VCaP (cell line): ENCODE measurements around the gene EPHA1.

ENCODE experiments used
- H3K27ac ChIP-seq: fragments of 450-650 bp; 2 replicates; pipeline ENCODE4 v1.5.1; 2017
- TF ChIP-seq, protein P1 (sequence below): fragments of 450-650 bp; conservative IDR thresholded peaks from 2 replicates; pipeline ENCODE4 v1.5.1; 2017; ENCODE audit warnings: mild to moderate bottlenecking, moderate library complexity

Gene EPHA1

DNA sequence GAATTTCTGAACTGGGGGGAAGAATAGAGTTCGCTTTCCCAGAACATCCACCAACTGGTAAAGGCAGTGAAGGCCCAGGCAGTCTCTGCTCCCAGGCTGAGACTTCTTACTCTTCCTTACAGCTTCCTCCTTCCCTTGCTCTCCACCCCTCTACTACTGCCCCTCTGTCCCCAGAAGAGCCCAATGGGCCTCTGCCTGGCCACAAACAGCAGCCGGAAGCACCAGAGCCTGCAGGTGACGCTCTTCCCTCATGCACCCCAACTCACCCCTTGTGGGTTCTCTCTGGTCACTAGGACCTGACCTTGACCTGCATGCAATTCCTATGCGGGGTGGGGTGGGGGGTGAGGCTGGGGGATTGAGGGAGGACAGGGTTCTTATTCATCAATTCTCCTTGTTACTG, 62.6 kb downstream of the EPHA1 start:
- H3K27ac ChIP-seq, result no peak overlapping the region
- TF ChIP-seq, protein P1, sequence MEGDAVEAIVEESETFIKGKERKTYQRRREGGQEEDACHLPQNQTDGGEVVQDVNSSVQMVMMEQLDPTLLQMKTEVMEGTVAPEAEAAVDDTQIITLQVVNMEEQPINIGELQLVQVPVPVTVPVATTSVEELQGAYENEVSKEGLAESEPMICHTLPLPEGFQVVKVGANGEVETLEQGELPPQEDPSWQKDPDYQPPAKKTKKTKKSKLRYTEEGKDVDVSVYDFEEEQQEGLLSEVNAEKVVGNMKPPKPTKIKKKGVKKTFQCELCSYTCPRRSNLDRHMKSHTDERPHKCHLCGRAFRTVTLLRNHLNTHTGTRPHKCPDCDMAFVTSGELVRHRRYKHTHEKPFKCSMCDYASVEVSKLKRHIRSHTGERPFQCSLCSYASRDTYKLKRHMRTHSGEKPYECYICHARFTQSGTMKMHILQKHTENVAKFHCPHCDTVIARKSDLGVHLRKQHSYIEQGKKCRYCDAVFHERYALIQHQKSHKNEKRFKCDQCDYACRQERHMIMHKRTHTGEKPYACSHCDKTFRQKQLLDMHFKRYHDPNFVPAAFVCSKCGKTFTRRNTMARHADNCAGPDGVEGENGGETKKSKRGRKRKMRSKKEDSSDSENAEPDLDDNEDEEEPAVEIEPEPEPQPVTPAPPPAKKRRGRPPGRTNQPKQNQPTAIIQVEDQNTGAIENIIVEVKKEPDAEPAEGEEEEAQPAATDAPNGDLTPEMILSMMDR, result no peak

DNA sequence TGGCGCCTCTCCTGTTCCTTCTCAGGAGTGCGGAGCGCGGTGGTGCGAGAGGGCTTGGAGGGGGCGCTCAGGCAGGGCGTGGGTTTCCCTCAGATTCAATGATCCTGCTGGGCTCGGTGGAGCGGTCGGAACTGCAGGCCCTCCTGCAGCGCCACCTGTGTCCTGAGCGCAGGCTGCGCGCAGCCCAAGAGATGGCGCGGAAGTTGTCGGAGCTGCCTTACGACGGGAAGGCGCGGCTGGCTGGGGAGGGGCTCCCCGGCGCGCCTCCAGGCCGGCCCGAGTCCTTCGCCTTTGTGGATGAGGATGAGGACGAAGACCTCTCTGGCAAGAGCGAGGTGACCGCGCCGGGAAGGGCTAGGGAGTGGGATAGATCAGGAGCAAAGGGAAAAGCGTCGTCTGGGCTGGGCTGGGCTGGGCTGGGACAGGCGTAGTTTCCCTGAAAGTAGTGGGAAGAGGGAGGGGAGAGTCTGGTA, 63.2 kb downstream of the EPHA1 start:
- H3K27ac ChIP-seq, result no peak overlapping the region; the same call in 1 of the 2 replicates
- TF ChIP-seq, protein P1, result peak; percentile 76

- TF ChIP-seq, protein P1, result no peak
- no peak overlapping the region for H3K27ac ChIP-seq
Measured at GRCh38 chr7:143343596-143343995, 65.1 kb downstream of the EPHA1 start.

DNA sequence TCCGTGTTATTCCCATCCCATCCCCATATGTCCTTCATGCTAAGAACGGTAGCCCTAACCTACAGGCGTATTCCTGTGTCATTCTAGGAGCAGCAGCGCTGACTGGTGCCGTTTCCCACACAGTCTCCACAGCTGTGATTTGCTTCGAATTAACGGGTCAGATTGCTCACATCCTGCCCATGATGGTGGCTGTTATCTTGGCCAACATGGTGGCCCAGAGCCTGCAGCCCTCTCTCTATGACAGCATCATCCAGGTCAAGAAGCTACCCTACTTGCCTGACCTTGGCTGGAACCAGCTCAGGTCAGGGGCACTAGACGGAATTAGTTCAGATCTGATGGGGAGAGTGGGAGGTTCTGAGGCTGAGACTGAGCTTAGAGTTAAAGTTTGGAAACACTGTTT, 66.8 kb downstream of the EPHA1 start:
- no peak overlapping the region for H3K27ac ChIP-seq
- TF ChIP-seq, protein P1, result no peak
